ENCODE data around the gene ZSCAN31.
"Not testable (repeated sequence)": the region's sequence is repeated elsewhere in the genome, so short reads cannot be mapped to it uniquely, and the experiment has no call there.

Gene ZSCAN31

GRCh38 chr6:28335564-28336283 is at the start of gene ZSCAN31:
ZSCAN31 (minus strand) TSS chr6:28336148; CDS start chr6:28329683, 6,465 bp downstream.
- peak; percentile 72 to 85 (median 78) for DNase-seq

DNA sequence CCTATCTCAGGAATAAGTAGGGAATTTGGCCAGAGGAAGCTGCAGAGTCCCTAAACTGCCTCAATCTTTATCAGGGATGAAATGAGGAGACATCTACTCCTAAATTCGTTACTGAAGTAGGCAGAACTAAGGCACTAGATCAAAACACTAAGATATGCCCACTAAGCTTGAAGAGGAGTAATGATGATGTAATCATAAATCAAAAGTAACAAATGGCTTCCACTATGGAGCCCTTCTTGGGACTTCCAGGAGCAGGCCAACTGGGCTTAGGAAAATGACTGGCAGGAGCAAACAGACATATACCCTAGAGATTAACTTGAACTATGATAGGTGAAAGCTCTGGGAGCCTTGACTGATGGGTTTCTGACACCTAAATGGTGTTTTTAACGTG is 48.2 kb upstream of the ZSCAN31 start:
- no peak for DNase-seq

- DNase-seq = peak in 1 of 3 experiments; percentile 73
These were observed 47.5 kb upstream of the ZSCAN31 start for GRCh38 chr6:28383235-28384142.

DNA sequence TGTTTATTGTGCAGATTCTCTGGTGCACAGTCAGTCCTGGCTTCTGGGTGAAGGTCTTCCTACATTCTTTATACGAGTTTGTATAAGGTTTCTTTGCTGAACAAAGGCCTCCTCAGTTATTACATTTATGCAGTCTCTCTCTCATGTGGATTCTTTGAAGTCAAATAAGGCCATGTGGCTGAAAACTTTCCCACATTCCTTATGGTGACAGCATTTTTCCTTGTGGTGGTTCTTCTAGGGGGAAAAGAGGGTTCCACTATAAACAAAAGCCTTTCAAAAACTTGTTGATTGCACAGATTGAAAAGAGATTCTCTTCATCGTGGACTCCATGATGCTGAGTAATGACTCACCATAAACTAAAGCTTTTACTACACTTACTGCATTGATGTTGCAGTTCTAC is 44.4 kb upstream of the ZSCAN31 start:
- DNase-seq = no peak

GRCh38 chr6:28378644-28379043 is 42.7 kb upstream of the ZSCAN31 start:
- no peak for DNase-seq

DNA sequence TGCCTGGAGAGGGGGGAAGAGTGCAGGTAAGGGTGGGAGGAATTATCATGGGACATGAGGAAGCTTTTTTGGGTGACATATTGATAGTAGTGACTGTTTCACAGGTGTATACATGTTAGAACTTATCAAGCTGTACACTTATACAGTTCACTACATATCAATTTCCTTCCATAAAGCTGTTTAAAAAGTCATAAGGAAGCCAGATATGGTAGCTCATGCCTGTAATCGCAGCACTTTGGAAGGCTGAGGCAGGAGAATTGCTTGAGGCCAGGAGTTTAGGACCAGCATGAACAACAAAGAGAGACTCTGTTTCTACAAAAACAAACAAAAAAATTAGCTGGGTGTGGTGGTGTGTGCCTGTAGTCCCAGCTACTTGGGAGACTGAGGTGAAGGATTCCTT is 41.9 kb upstream of the ZSCAN31 start:
- DNase-seq = no peak

DNA sequence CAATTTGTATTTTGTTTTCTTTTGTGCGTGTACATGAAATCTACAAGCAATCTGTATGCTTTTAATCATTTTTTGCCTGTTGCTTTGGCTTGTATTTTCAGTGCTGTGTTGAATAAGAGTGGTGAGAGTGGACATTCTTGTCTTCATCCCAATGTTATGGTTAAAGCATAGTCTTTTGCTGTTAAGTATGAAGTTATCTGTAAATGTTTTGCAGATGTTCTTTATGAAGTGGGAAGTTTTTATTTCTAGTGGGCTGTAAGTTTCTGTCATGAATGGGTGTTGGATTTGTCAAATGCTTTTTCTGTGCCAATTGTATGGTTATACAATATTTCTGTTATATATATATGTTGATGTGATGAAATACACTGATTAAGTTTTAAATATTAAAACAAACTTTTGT is 38.0 kb upstream of the ZSCAN31 start:
- DNase-seq = no peak

DNA sequence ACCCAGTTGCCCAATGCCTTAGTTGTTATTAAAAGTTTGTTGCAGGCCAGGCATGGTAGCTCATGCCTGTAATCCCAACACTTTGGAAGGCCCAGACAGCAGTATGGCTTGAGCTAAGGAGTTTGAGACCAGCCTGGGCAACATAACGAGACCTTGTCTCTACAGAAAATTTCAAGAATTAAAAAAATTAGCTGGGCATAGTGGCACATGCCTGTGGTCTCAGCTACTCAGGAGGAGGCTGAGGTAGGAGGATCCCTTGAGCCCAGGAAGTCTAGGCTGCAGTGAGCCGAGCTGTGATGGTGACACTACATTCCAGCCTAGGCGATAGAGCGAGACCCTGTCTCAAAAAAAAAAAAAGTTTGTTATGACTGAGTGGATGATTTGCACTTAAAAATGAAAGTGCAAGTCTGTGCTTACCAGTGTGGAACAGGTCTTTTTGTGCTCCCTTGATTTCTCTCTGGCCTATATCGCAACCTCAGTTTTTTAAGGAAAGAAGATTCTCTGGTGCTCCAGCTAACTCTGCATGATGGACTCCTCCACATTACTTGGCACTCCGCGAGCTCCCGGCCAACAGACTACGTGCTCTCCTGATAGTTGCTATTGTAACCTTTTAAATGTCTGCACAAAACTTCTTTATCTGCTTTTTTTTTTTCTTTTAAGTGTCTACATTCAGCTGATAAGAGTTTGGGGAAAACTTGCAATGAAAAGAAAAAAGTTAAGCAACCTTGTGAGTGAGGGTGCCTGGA is 35.9 kb upstream of the ZSCAN31 start:
- no peak for DNase-seq

- DNase-seq = no peak
These were observed 35.3 kb upstream of the ZSCAN31 start for GRCh38 chr6:28371280-28371679.

DNA sequence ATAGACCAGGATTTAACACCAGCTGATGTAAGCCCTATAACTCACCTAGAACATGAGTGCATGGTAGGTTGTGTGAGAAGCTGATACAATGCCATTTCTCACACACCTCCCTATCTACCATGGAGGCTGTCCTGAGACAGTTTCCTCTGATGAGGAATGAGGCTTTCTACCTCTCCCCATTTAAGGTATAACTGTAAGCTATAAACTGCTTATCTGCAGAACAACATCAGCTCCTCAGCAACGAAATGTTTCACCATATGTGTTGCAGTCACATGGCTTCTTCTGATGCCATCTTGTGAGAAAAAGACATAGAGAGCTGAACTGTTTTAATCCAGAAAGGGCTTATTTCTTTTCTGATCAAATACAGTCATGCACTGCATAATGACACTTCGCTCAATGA is 34.5 kb upstream of the ZSCAN31 start:
- DNase-seq = no peak

DNA sequence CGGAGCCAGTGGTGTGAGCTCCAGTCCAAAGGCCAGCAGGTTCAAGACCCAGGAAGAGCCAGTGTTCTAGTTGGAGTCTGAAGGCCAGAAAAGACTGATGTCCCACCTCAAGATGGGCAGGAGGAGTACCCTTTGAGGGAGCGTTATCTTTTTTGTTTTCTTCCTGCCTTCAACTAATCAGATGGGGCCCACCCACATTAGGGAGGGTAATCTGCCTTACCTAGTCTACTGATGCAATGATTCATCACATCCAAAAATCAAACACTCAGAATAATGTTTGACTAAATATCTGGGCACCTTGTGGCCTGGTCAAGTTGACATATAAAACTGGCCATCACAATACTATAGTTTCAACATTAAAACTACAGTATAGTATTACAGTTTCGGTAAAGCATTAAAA is 33.5 kb upstream of the ZSCAN31 start:
- DNase-seq = no peak

DNA sequence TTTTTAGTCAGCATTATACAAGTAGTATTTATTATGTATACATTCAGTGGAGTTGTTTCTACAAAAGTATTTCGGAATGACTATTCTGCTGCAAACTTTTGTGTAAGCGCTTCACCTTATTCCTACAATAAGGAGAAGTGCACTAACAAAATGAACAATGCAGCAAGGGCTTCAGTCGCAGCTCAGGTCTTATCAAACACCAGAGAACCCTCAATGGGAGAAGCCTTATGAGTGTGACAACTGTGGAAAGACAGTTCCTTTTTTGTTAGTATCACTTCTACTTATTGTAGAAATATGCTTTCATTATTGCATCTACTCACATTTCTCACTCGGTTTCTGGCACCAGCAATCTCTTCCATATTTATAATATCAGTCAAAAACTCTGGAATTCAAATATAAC is 32.6 kb upstream of the ZSCAN31 start:
- no peak for DNase-seq

GRCh38 chr6:28365590-28365989 is 29.6 kb upstream of the ZSCAN31 start:
- DNase-seq = not testable (repeated sequence)

- DNase-seq = no peak
These were observed 25.0 kb upstream of the ZSCAN31 start for GRCh38 chr6:28360961-28361360.

DNA sequence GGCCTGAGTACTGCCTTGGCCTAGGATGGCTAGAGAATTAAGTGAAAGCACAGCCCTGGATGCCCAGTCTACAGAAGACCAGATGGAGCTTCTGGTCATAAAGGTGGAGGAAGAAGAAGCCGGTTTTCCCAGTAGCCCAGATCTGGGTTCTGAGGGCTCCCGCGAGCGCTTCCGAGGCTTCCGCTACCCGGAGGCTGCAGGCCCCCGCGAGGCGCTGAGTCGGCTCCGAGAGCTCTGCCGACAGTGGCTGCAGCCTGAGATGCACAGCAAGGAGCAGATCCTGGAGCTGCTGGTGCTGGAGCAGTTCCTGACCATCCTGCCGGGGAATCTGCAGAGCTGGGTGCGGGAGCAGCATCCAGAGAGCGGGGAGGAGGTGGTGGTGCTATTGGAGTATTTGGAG is 23.6 kb upstream of the ZSCAN31 start:
- not testable (repeated sequence) for DNase-seq

- no peak for DNase-seq
These were observed 21.1 kb upstream of the ZSCAN31 start for GRCh38 chr6:28357036-28357435.

GRCh38 chr6:28356666-28357020 is 20.7 kb upstream of the ZSCAN31 start:
- DNase-seq = no peak

GRCh38 chr6:28355743-28356665 is 20.1 kb upstream of the ZSCAN31 start:
- DNase-seq = peak; percentile 74 to 91 (median 86)

DNA sequence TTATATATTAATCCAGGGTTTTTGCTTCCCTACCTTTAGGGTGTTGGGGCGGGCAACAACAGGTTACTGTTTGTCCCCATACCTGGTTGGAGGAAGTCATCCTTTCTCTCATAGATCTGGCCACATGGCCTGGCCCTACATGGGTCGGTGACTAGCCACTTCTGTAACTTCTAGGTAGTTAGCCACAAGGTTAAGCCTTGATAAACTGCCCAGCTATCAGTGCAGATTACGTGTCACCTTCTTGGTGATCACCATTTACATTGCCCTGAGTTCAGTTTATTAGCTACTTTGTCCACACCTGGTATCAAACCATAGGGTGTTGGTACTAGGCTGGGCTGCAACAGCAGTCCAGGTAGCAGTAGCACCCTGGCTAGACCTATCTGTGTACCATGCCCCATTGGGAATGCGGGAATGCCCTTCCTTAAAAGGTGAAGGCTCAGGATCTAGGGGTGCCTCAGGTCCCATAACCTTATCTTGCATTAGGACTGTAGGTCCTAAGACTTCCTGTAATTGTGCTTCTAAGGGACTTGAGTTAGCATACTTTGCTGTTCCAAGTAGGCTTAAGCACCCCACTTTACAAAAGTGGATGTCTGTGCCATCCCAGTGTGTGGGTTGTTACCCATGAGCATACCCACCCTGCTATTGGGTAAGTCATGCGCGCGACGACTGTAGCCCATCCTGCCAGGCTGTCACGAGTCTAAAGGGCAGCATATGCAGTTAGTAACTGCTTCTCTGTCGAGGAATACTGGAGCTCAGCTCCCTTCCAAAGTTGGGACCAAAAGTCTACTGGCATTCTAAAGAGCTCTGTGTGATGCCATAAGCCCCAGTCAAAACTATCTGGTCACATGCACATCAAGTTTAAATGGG is 19.0 kb upstream of the ZSCAN31 start:
- no peak for DNase-seq

DNA sequence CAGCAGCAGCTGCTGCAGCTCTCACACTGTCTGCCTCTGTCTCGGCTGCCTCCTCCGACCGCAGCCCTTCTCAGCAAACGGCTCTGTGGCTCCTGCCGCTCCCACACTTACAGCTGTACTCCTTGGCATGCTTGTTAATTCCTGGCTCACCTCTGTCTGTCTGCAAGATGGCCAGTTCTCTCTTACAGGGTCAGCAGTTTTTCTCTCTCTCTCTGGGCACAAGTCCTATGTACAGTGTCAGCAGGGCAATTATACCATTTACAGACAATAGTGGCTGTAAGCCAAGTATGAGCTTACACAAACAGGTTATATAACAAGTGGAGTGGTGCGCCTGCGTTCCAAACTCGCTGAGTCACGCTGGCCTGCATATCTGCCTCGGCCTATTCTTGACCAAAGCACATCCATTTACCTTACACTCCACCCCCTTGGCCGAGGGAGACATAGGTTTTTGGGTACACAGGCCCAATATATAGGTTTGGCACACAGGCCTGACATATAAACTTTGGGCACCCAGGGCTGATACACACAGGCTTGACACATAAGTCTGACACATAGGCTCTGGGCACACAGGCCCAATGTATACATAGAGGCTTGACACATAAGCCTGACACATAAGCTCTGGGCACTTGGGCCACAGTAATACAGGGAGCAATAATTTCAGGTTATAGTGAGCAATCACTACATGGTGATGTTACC is 18.2 kb upstream of the ZSCAN31 start:
- peak in 2 of 3 experiments; percentile 4 to 29 for DNase-seq

DNA sequence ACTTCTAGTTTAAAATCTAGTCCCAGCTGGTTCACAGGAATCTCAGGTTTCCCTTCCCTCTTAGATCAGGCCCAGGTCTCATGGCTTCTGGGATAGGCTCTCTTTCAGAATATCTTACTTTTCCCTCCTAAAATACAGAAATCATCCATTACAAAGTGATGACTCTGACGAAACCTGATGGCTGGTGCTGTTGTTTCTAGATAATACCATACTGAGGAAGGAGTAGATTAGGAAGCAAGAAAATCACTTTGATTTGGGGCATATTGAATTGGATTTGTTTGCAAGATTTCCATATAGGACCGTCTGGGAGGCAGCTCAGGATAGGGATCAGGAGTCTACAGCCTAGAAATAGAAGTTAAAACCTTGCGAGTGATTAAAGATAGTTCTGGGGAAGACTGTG is 17.4 kb upstream of the ZSCAN31 start:
- no peak for DNase-seq

All from NCI-H1417 (cell line).